ENCODE data around the gene NQO1. TPM values are rescaled to one million over a fixed set of nuclear protein-coding genes. Genes with fewer than 3 reads are reported as not detected.
"Not testable (repeated sequence)": the region's sequence is repeated elsewhere in the genome, so short reads cannot be mapped to it uniquely, and the experiment has no call there.

NQO1 gene
- total RNA-seq, result 12.1 TPM
- 92.5 TPM for polyA plus RNA-seq

GRCh38 chr16:69726313-69727060 is at the start of gene NQO1:
Gene NQO1 (minus strand): TSS chr16:69726560. CDS start chr16:69726439, 121 bp downstream.
- Histone ChIP-seq H3K4me3 (ENCODE audit: low read depth, low read length) (peak within 1 kb of the TSS; percentile 49), H3K4me1 (ENCODE audit: insufficient read depth) (no peaks in the 10 kb centered on the region), H3K27ac (ENCODE audit: low read depth) (peak within 1 kb of the TSS; percentile 65), H3K36me3 (ENCODE audit: insufficient read depth) (no peaks in the 10 kb centered on the region)
- DNase-seq (ENCODE audit: extremely low spot score), result peak; percentile 67
- under 1% methylated on average over 31 of the region's 31 CpGs for WGBS

GRCh38 chr16:69775563-69775962 is 49.2 kb upstream of the NQO1 start:
- Histone ChIP-seq H3K4me1 (ENCODE audit: insufficient read depth) (no peaks in the 10 kb centered on the region), H3K36me3 (ENCODE audit: insufficient read depth) (no peaks in the 10 kb centered on the region), H3K4me3 (ENCODE audit: low read depth, low read length) (no peak overlapping the region), H3K27ac (ENCODE audit: low read depth) (no peak overlapping the region)
- no peak for DNase-seq (ENCODE audit: extremely low spot score)

- Histone ChIP-seq H3K4me1 (ENCODE audit: insufficient read depth) (no peaks in the 10 kb centered on the region), H3K27ac (ENCODE audit: low read depth) (no peak overlapping the region), H3K36me3 (ENCODE audit: insufficient read depth) (no peaks in the 10 kb centered on the region), H3K4me3 (ENCODE audit: low read depth, low read length) (no peak overlapping the region)
- no peak for DNase-seq (ENCODE audit: extremely low spot score)
- 79% methylated on average over 6 of the region's 6 CpGs for WGBS
Observed at GRCh38 chr16:69773260-69773947, 47.0 kb upstream of the NQO1 start.

- WGBS, result 98% methylated on average over 2 of the region's 2 CpGs
Observed at GRCh38 chr16:69771651-69771967, 45.2 kb upstream of the NQO1 start.

GRCh38 chr16:69769404-69769803 is 43.0 kb upstream of the NQO1 start:
- no peak overlapping the region for H3K27ac ChIP-seq (ENCODE audit: low read depth)
- no peak overlapping the region for H3K4me3 ChIP-seq (ENCODE audit: low read depth, low read length)
- WGBS, result 37% methylated on average over 2 of the region's 2 CpGs
- DNase-seq (ENCODE audit: extremely low spot score), result no peak
- no peaks in the 10 kb centered on the region for H3K4me1 ChIP-seq (ENCODE audit: insufficient read depth)
- no peaks in the 10 kb centered on the region for H3K36me3 ChIP-seq (ENCODE audit: insufficient read depth)

More at GRCh38 chr16:69771651-69771967, 45.2 kb upstream of the NQO1 start:
- Histone ChIP-seq H3K36me3 (ENCODE audit: insufficient read depth) (no peaks in the 10 kb centered on the region), H3K27ac (ENCODE audit: low read depth) (no peak overlapping the region), H3K4me1 (ENCODE audit: insufficient read depth) (no peaks in the 10 kb centered on the region), H3K4me3 (ENCODE audit: low read depth, low read length) (no peak overlapping the region)
- no peak for DNase-seq (ENCODE audit: extremely low spot score)

- WGBS, result 86% methylated on average over 6 of the region's 6 CpGs
- H3K4me1 ChIP-seq (ENCODE audit: insufficient read depth), result no peaks in the 10 kb centered on the region
- DNase-seq (ENCODE audit: extremely low spot score), result no peak
- no peaks in the 10 kb centered on the region for H3K36me3 ChIP-seq (ENCODE audit: insufficient read depth)
- no peak overlapping the region for H3K4me3 ChIP-seq (ENCODE audit: low read depth, low read length)
- no peak overlapping the region for H3K27ac ChIP-seq (ENCODE audit: low read depth)
Observed at GRCh38 chr16:69768666-69769065, 42.3 kb upstream of the NQO1 start.

- no peak overlapping the region for H3K4me3 ChIP-seq (ENCODE audit: low read depth, low read length)
- no peak overlapping the region for H3K27ac ChIP-seq (ENCODE audit: low read depth)
- 85% methylated on average over 5 of the region's 5 CpGs for WGBS
- no peak for DNase-seq (ENCODE audit: extremely low spot score)
- H3K4me1 ChIP-seq (ENCODE audit: insufficient read depth), result no peaks in the 10 kb centered on the region
- no peaks in the 10 kb centered on the region for H3K36me3 ChIP-seq (ENCODE audit: insufficient read depth)
Observed at GRCh38 chr16:69767459-69768229, 41.3 kb upstream of the NQO1 start.

- H3K4me1 ChIP-seq (ENCODE audit: insufficient read depth), result no peaks in the 10 kb centered on the region
- no peak for DNase-seq (ENCODE audit: extremely low spot score)
- H3K27ac ChIP-seq (ENCODE audit: low read depth), result peak overlapping the region; percentile 16
- H3K4me3 ChIP-seq (ENCODE audit: low read depth, low read length), result peak overlapping the region; percentile 98
- no peaks in the 10 kb centered on the region for H3K36me3 ChIP-seq (ENCODE audit: insufficient read depth)
- 58% methylated on average over 5 of the region's 5 CpGs for WGBS
Observed at GRCh38 chr16:69763599-69763942, 37.2 kb upstream of the NQO1 start.

GRCh38 chr16:69762814-69763598 is 36.6 kb upstream of the NQO1 start:
- H3K4me1 ChIP-seq (ENCODE audit: insufficient read depth), result no peaks in the 10 kb centered on the region
- H3K27ac ChIP-seq (ENCODE audit: low read depth), result peak overlapping the region; percentile 94
- 8% methylated on average over 14 of the region's 14 CpGs for WGBS
- peak; percentile 7 for DNase-seq (ENCODE audit: extremely low spot score)
- no peaks in the 10 kb centered on the region for H3K36me3 ChIP-seq (ENCODE audit: insufficient read depth)
- peak overlapping the region; percentile 98 for H3K4me3 ChIP-seq (ENCODE audit: low read depth, low read length)

- H3K27ac ChIP-seq (ENCODE audit: low read depth), result peak within 1 kb of the TSS; percentile 95
- H3K36me3 ChIP-seq (ENCODE audit: insufficient read depth), result no peaks in the 10 kb centered on the region
- peak within 1 kb of the TSS; percentile 98 for H3K4me3 ChIP-seq (ENCODE audit: low read depth, low read length)
- no peak for DNase-seq (ENCODE audit: extremely low spot score)
- no peaks in the 10 kb centered on the region for H3K4me1 ChIP-seq (ENCODE audit: insufficient read depth)
- under 1% methylated on average over 68 of the region's 68 CpGs for WGBS
Observed at GRCh38 chr16:69761983-69762813, 35.8 kb upstream of the NQO1 start, which contains the start of gene WWP2. Gene WWP2 (plus strand): TSS chr16:69762332. CDS start chr16:69787011, 24,679 bp downstream.

- H3K4me3 ChIP-seq (ENCODE audit: low read depth, low read length); DNase-seq (ENCODE audit: extremely low spot score): not testable (repeated sequence)
- 77% methylated on average over 13 of the region's 13 CpGs for WGBS
Observed at GRCh38 chr16:69757375-69757774, 31.0 kb upstream of the NQO1 start.

GRCh38 chr16:69756705-69757104 is 30.3 kb upstream of the NQO1 start:
- Histone ChIP-seq H3K4me3 (ENCODE audit: low read depth, low read length) (no peak overlapping the region), H3K27ac (ENCODE audit: low read depth) (no peak overlapping the region), H3K4me1 (ENCODE audit: insufficient read depth) (no peaks in the 10 kb centered on the region), H3K36me3 (ENCODE audit: insufficient read depth) (no peaks in the 10 kb centered on the region)
- no peak for DNase-seq (ENCODE audit: extremely low spot score)
- 94% methylated on average over 10 of the region's 10 CpGs for WGBS

More at GRCh38 chr16:69757375-69757774, 31.0 kb upstream of the NQO1 start:
- H3K4me1 ChIP-seq (ENCODE audit: insufficient read depth); H3K27ac ChIP-seq (ENCODE audit: low read depth); H3K36me3 ChIP-seq (ENCODE audit: insufficient read depth): not testable (repeated sequence)
